Medulla oblongata (tissue), 1 donor: ENCODE results near the gene PLP2.

Experiments used
- DNase-seq: peaks from one replicate; pipeline ENCODE4 v3.0.0-alpha.2; 2015; ENCODE audit errors: extremely low spot score

Gene PLP2

DNA sequence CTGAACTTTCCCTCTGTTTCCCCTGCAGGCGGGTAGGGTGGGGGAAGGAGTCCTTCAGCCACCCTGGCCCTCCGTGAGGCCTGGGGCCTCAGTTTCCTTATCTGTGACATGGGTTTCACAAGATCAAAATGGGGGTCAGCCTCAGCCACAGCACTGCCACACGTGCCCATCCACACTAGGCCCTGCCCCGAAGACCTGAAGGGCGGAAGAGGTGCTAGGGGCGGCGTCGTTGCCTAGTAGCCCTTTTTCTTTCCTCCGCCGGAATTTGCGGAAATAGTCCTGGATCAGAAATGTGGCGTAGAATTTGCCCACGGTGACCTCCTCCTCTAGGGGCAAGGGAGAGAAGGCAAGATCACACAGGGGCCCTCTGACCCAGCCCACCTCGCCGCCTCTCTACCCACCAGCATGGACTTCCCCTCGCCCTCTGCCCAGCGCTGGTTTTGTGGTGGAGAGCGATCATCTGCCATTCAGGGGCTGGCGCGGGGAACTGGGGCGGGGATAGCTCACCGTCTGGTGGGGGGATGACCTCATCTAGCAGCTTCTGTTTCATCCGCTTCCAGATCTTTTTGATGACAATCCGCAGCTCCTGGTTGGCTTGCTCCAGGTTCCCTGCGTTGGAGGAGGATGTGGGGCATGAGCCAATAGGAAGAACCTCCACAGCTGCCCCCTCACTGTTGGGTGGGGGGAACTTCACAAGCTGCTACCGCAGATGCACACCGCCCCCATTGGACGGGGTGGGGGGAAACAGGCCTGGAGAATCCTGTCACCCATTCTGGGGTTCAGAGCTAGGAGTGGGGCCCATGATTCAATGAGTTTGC is 37.9 kb downstream of the PLP2 start:
- no peak for DNase-seq

DNA sequence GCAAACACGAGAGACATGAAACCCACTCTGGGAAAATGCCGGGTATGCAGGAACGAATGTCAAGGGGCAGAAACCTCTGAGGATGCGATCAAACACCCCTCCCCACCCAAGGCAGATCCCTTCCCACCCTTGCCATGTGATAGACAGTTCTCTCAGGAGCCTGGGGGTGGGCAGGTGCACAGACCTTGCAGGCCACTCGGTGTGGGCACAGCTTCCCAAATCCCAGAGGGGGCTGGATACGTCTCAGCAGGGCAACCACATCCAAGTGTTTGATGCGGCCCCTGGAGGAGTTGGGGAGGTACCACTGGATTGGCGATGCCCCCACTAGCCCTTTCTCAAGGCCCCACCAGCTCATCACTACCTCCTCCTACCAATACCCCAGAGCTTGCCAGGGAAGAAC is 38.7 kb downstream of the PLP2 start:
- no peak for DNase-seq

DNA sequence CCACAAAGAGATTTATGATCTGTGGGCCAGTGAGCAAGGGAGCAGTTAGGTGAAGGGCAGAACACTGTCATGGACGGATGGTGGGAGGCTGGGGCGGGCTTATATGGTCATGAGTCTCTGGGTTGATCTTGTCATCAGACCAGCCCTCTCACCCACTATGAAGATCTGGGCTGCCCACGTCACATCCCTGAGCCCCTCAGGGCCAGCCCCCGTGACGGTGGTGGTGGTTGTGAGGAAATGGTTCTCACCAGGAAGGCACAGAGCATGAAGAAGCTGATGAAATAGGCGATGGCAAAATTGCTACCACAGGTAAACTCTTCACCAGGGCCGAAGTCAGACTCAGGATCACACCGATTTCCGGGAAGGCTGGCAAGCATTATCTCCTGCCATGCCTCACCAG is 39.4 kb downstream of the PLP2 start:
- no peak for DNase-seq

- no peak for DNase-seq
Observed at GRCh38 chrX:49212209-49212608, 40.5 kb downstream of the PLP2 start.

DNA sequence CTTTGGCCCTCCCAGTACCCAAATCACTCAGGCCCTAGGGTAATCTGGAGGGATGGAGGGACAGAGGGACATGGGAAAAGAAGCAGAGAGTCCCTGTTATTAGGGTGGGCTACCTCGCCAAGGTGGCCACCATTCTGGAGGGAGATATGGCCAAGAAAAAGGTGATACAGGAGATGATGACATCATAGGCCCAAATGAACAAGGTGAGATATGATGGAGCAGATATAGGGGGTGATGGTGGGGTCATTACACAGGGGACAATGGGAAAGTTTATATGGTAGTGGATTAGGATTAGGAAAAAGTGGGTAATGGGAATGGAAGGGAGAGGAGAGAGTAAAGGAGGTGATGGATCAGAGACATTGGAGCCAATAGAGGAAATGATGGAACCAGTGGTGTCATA is 41.2 kb downstream of the PLP2 start:
- DNase-seq = no peak

- DNase-seq = no peak
Observed at GRCh38 chrX:49214416-49214815, 42.7 kb downstream of the PLP2 start.

- no peak for DNase-seq
Observed at GRCh38 chrX:49214996-49215526, 43.4 kb downstream of the PLP2 start.

GRCh38 chrX:49220100-49220499 is 48.4 kb downstream of the PLP2 start:
- DNase-seq = no peak

- DNase-seq = no peak
Observed at GRCh38 chrX:49221868-49222267, 50.2 kb downstream of the PLP2 start.
